Stomach (tissue), 4 donors: ENCODE measurements around the gene ARHGAP25.

Experiments
- EP300 ChIP-seq: sonication (generic); formaldehyde crosslinking; IDR thresholded peaks from one replicate; pipeline ENCODE4 v1.6.1; 2017; ENCODE audit warnings: antibody characterized with exemption
- POLR2A ChIP-seq, 4 donors: fragments of 450-650 bp; IDR thresholded peaks; one replicate each; pipeline ENCODE4 v1.6.1; 2016; ENCODE audit warnings: antibody characterized with exemption in 4 of 4, control low read depth in 2 of 4, mild to moderate bottlenecking in 1 of 4, moderate library complexity in 1 of 4
- POLR2AphosphoS5 ChIP-seq, 3 donors: sonication (generic); formaldehyde crosslinking; IDR thresholded peaks; one replicate each; pipeline ENCODE4 v1.6.1; 2016; ENCODE audit warnings: antibody characterized with exemption in 3 of 3
- TF ChIP-seq, protein P1 (sequence below), 7 experiments: fragments of 450-650 bp in 4 of 7; fragments of 200-600 bp in 3 of 7; sonication (generic) in 3 of 7; IDR thresholded peaks; one replicate each; pipeline ENCODE4 v1.5.1; 2016 to 2019; ENCODE audit warnings: antibody characterized with exemption in 7 of 7, control low read depth in 2 of 7, mild to moderate bottlenecking in 1 of 7

GRCh38 chr2:68722712-68723111, 11.9 kb upstream of the ARHGAP25 start:
- TF ChIP-seq, protein P1, sequence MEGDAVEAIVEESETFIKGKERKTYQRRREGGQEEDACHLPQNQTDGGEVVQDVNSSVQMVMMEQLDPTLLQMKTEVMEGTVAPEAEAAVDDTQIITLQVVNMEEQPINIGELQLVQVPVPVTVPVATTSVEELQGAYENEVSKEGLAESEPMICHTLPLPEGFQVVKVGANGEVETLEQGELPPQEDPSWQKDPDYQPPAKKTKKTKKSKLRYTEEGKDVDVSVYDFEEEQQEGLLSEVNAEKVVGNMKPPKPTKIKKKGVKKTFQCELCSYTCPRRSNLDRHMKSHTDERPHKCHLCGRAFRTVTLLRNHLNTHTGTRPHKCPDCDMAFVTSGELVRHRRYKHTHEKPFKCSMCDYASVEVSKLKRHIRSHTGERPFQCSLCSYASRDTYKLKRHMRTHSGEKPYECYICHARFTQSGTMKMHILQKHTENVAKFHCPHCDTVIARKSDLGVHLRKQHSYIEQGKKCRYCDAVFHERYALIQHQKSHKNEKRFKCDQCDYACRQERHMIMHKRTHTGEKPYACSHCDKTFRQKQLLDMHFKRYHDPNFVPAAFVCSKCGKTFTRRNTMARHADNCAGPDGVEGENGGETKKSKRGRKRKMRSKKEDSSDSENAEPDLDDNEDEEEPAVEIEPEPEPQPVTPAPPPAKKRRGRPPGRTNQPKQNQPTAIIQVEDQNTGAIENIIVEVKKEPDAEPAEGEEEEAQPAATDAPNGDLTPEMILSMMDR (IDR thresholded peaks at IDR 0.05): no peak
- TF ChIP-seq POLR2A (IDR thresholded peaks at IDR 0.05) (no peak), EP300 (no peak), POLR2AphosphoS5 (IDR thresholded peaks at IDR 0.05) (no peak)
